Mesendoderm (in vitro differentiated cells): ENCODE data around the gene BLZF1.

Experiments
- DNase-seq: peaks from one replicate; pipeline ENCODE4 v3.0.0; 2013
- H2AK5ac ChIP-seq: 2 replicates; pipeline ENCODE4 v1.6.1; 2013; ENCODE audit warnings: low read length, inconsistent platforms
- H2BK120ac ChIP-seq: 2 replicates; pipeline ENCODE4 v1.6.1; 2013; ENCODE audit warnings: low read depth, mild to moderate bottlenecking, low read length, moderate library complexity, mixed read lengths
- H2BK15ac ChIP-seq: replicated peaks from 2 replicates; pipeline ENCODE4 v1.6.1; 2013; ENCODE audit warnings: low read depth, mild to moderate bottlenecking, moderate library complexity
- H2BK5ac ChIP-seq: 2 replicates; pipeline ENCODE4 v1.6.1; 2013; ENCODE audit warnings: low read length, inconsistent platforms
- H3K18ac ChIP-seq: 2 replicates; pipeline ENCODE4 v1.6.1; 2013; ENCODE audit warnings: mild to moderate bottlenecking, low read length, mixed read lengths
- H3K23ac ChIP-seq: one replicate; pipeline ENCODE4 v1.6.1; 2013; ENCODE audit warnings: low read length
- H3K27ac ChIP-seq: 2 replicates; pipeline ENCODE4 v1.5.1; 2013; ENCODE audit warnings: low read depth, mild to moderate bottlenecking, inconsistent platforms, low read length, moderate library complexity
- H3K27me3 ChIP-seq: 2 replicates; pipeline ENCODE4 v1.6.1; 2013; ENCODE audit warnings: low read length, control low read depth, mild to moderate bottlenecking, inconsistent platforms; ENCODE audit not compliant: insufficient read depth, poor library complexity
- H3K36me3 ChIP-seq: 2 replicates; pipeline ENCODE4 v1.6.1; 2013; ENCODE audit warnings: low read length, inconsistent platforms; ENCODE audit not compliant: control insufficient read depth, insufficient read depth
- H3K4ac ChIP-seq: one replicate; pipeline ENCODE4 v1.6.1; 2013; ENCODE audit warnings: low read depth, mild to moderate bottlenecking, low read length, moderate library complexity
- H3K4me1 ChIP-seq: 2 replicates; pipeline ENCODE4 v1.6.1; 2013; ENCODE audit warnings: low read depth, low read length, inconsistent platforms; ENCODE audit not compliant: control insufficient read depth
- H3K4me2 ChIP-seq: 2 replicates; pipeline ENCODE4 v1.6.1; 2013; ENCODE audit warnings: low read length
- H3K4me3 ChIP-seq: 2 replicates; pipeline ENCODE4 v1.5.1; 2013; ENCODE audit warnings: mild to moderate bottlenecking, low read length
- H3K56ac ChIP-seq: one replicate; pipeline ENCODE4 v1.6.1; 2013; ENCODE audit warnings: low read length
- H3K79me1 ChIP-seq: 2 replicates; pipeline ENCODE4 v1.6.1; 2013; ENCODE audit warnings: low read length, inconsistent platforms
- H3K79me2 ChIP-seq: 2 replicates; pipeline ENCODE4 v1.6.1; 2013; ENCODE audit warnings: mild to moderate bottlenecking, low read length; ENCODE audit not compliant: control insufficient read depth, insufficient read depth
- H3K9ac ChIP-seq: 2 replicates; pipeline ENCODE4 v1.6.1; 2013; ENCODE audit warnings: low read length, inconsistent platforms
- H4K5ac ChIP-seq: one replicate; pipeline ENCODE4 v1.6.1; 2013; ENCODE audit warnings: low read length
- H4K8ac ChIP-seq: one replicate; pipeline ENCODE4 v1.6.1; 2013; ENCODE audit warnings: low read depth, mild to moderate bottlenecking, control low read depth, low read length, moderate library complexity
- WGBS: extraction: QIAGEN DNeasy Blood & Tissue Kit; methylation state at CpG from one replicate; pipeline ENCODE4 v1.1.7; 2013; ENCODE audit warnings: low lambda C conversion rate, missing lambda C conversion rate; ENCODE audit not compliant: insufficient coverage; ENCODE audit errors: extremely low coverage; 5-methylcytosine and 5-hydroxymethylcytosine counted together

Gene BLZF1

DNA sequence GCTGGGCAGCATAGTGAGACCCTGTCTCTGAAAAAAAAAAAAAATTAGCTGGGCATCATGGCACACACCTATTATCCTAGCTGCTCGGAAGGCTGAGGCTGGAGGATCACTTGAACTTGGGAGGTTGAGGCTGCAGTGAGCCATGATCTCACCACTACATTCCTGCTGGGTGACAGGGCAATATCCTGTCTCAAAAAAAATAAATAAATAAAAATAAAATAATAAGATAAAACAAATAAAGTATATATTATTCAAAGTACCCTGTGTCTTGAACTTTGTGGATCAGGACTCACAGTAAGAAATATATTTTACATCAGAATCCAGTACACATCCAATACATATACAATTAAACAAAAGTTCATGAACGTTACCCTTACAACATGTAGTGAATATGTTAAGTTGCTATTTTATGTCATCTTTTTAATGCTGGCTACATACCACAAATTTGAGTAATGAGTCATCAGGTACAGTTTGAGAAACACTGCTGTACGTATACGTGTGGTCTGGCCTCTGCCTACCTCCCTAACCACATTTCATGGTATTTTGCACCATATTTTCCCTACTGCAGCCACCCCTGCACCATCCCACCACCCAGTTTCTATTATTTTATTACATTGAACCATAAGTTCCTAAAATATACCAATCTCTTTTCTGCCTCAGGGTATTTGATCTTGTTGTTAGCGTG lies 4.8 kb upstream of the BLZF1 start:
- Histone ChIP-seq H2BK120ac (no peak overlapping the region), H4K5ac (no peak overlapping the region), H3K18ac (no peak overlapping the region), H3K4me2 (no peak overlapping the region), H3K27ac (no peak overlapping the region), H3K4ac (no peak overlapping the region), H2BK5ac (no peak overlapping the region), H2BK15ac (no peak overlapping the region), H3K9ac (no peak overlapping the region), H3K79me2 (no peaks in the 10 kb centered on the region), H2AK5ac (no peak overlapping the region), H3K4me1 (no peaks in the 10 kb centered on the region), H3K36me3 (no peaks in the 10 kb centered on the region), H3K27me3 (no peaks in the 10 kb centered on the region), H3K4me3 (no peak overlapping the region), H3K56ac (no peak overlapping the region), H3K79me1 (peaks cover 3% of the 10 kb centered on the region), H3K23ac (no peak overlapping the region), H4K8ac (no peak overlapping the region)
- no peak for DNase-seq
- WGBS: no CpG with 5 or more reads among the region's 5 CpGs

DNA sequence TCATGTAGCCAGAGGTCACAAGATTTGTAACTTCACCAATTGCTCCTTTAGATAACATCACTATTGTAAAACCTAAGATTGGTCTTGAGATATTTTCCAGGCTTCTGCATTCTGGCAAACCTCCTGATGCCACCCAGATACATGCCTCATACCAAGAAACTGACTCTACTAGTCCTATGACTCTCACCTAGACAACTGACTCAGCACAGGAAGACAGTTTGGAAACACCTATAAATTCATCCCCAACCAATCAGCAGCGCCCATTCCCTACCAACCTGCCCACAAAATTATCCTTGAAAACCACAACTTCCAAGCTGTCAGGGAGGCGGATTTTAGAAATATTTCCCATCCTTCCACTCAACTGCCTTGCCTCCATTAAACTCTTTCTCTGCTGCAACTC lies 3.0 kb upstream of the BLZF1 start:
- no peak overlapping the region for H4K5ac ChIP-seq

DNA sequence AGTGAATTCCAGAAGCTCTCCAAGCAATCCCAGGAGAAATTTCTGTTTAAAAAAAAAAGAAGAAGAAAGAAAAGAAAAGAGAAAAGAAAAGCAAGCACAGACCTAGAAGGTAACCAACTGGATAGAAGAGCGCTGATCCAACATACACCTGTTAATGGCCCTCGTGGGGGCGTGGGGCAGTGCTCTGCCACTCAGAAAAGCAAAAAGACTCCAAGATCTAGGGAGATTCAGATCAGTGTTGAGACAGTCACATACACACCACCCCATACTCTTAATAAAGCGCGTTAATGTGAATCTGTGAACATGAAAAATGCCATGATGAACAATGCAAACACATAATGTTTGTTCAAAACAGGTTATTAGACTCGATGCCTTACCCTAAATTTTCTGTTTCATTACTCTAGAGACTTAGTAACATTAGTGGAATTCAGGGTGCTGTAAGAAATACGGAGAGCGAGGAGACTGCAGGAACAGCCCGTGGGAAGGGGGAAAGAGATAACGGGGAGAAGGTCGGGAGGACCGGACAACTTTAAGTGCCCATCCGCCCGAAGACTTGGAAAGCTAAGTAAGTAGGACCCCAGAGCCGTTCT lies 804 bp upstream of the BLZF1 start:
- no peak for DNase-seq
- WGBS: no CpG with 5 or more reads among the region's 15 CpGs

More for the DNA sequence above, 3.0 kb upstream of the BLZF1 start:
- Histone ChIP-seq H3K79me2 (peaks cover 2% of the 10 kb centered on the region), H3K4ac (no peak overlapping the region), H3K56ac (no peak overlapping the region), H4K8ac (no peak overlapping the region), H2BK120ac (no peak overlapping the region), H3K27me3 (no peaks in the 10 kb centered on the region), H3K9ac (no peak overlapping the region), H3K18ac (no peak overlapping the region), H2BK5ac (no peak overlapping the region), H3K79me1 (peaks cover 4% of the 10 kb centered on the region), H3K4me3 (peak overlapping the region; percentile 6), H2BK15ac (no peak overlapping the region), H3K27ac (no peak overlapping the region), H3K4me1 (no peaks in the 10 kb centered on the region), H3K23ac (no peak overlapping the region), H3K36me3 (no peaks in the 10 kb centered on the region), H2AK5ac (no peak overlapping the region), H3K4me2 (no peak overlapping the region)
- no peak for DNase-seq
- no CpG with 5 or more reads among the region's 2 CpGs for WGBS

DNA sequence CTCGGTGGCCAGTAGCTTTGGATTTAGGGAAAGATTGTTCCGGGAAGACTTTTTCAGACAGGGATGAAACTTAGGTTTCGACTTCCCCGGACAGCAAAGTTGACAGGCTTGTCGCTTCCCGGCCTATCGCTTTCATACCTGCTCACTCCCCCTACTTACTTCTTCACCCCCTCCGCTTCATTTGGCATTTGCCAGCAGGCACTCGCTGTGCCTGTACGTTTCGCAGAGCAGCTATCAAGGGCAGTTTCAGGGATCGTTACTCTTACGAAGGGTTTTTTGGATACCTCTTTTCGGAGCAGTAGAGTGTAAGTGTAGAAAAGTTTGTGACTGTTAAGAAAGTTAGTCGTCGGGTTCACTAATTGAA lies 393 bp downstream of the BLZF1 start:
- DNase-seq: no peak
- peak overlapping the region; percentile 47 for H3K4me2 ChIP-seq

More for the DNA sequence above, 804 bp upstream of the BLZF1 start:
- H3K79me1 ChIP-seq: peaks cover 4% of the 10 kb centered on the region
- H2BK15ac ChIP-seq: no peak overlapping the region
- H2BK120ac ChIP-seq: no peak overlapping the region
- no peak overlapping the region for H4K8ac ChIP-seq
- H3K4me2 ChIP-seq: peak overlapping the region; percentile 61
- peak overlapping the region; percentile 78 for H3K4me3 ChIP-seq
- no peak overlapping the region for H3K23ac ChIP-seq
- H3K79me2 ChIP-seq: peaks cover 2% of the 10 kb centered on the region
- no peaks in the 10 kb centered on the region for H3K36me3 ChIP-seq
- H3K56ac ChIP-seq: peak overlapping the region; percentile 56
- H3K9ac ChIP-seq: peak overlapping the region; percentile 55
- no peak overlapping the region for H3K27ac ChIP-seq
- H3K4me1 ChIP-seq: no peaks in the 10 kb centered on the region
- no peak overlapping the region for H3K4ac ChIP-seq
- no peak overlapping the region for H2BK5ac ChIP-seq
- H4K5ac ChIP-seq: no peak overlapping the region
- H3K18ac ChIP-seq: no peak overlapping the region
- no peak overlapping the region for H2AK5ac ChIP-seq
- no peaks in the 10 kb centered on the region for H3K27me3 ChIP-seq

DNA sequence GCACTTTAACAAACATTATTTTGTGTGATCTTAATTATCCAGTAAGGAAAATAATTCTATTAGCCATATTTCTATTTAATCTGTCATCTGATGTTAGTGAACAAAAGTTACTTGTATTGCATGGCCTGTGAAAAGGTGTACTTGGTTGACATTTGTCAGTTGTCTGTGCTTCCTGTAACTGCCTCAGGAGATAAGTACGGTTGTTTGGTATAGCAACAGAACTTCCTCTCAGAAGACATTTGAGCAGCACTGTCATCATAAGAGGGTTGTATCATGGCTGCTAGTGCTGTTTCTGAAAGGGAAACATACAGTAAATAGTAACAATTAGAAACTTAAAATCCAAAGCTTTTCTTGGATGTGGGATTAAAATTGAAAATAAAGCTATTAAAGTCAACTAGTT lies 3.4 kb downstream of the BLZF1 start:
- H4K5ac ChIP-seq: no peak overlapping the region
- no peak overlapping the region for H3K4me2 ChIP-seq
- no peak overlapping the region for H3K27ac ChIP-seq
- no peak overlapping the region for H3K4me3 ChIP-seq
- H3K79me1 ChIP-seq: peaks cover 2% of the 10 kb centered on the region
- no peaks in the 10 kb centered on the region for H3K4me1 ChIP-seq
- H2BK120ac ChIP-seq: no peak overlapping the region
- H3K4ac ChIP-seq: no peak overlapping the region
- no peak overlapping the region for H2AK5ac ChIP-seq
- no peak for DNase-seq
- no peak overlapping the region for H3K9ac ChIP-seq
- H3K27me3 ChIP-seq: no peaks in the 10 kb centered on the region
- no CpG with 5 or more reads among the region's 1 CpG for WGBS
- H3K79me2 ChIP-seq: peaks cover 2% of the 10 kb centered on the region
- no peak overlapping the region for H3K18ac ChIP-seq
- H2BK15ac ChIP-seq: no peak overlapping the region
- no peak overlapping the region for H4K8ac ChIP-seq
- H3K56ac ChIP-seq: no peak overlapping the region
- no peak overlapping the region for H3K23ac ChIP-seq
- H3K36me3 ChIP-seq: no peaks in the 10 kb centered on the region
- H2BK5ac ChIP-seq: no peak overlapping the region

More for the DNA sequence above, 393 bp downstream of the BLZF1 start:
- H2BK5ac ChIP-seq: no peak overlapping the region
- H4K8ac ChIP-seq: no peak overlapping the region
- peak overlapping the region; percentile 84 for H3K9ac ChIP-seq
- H2BK120ac ChIP-seq: no peak overlapping the region
- H3K4me1 ChIP-seq: no peaks in the 10 kb centered on the region
- no CpG with 5 or more reads among the region's 16 CpGs for WGBS
- no peaks in the 10 kb centered on the region for H3K27me3 ChIP-seq
- H3K56ac ChIP-seq: peak overlapping the region; percentile 91
- peaks cover 2% of the 10 kb centered on the region for H3K79me2 ChIP-seq
- H3K4me3 ChIP-seq: peak overlapping the region; percentile 90
- H3K79me1 ChIP-seq: peaks cover 4% of the 10 kb centered on the region
- peak overlapping the region; percentile 82 for H3K27ac ChIP-seq
- no peak overlapping the region for H4K5ac ChIP-seq
- no peaks in the 10 kb centered on the region for H3K36me3 ChIP-seq
- no peak overlapping the region for H3K18ac ChIP-seq
- no peak overlapping the region for H2AK5ac ChIP-seq
- no peak overlapping the region for H3K4ac ChIP-seq
- no peak overlapping the region for H2BK15ac ChIP-seq
- H3K23ac ChIP-seq: no peak overlapping the region

DNA sequence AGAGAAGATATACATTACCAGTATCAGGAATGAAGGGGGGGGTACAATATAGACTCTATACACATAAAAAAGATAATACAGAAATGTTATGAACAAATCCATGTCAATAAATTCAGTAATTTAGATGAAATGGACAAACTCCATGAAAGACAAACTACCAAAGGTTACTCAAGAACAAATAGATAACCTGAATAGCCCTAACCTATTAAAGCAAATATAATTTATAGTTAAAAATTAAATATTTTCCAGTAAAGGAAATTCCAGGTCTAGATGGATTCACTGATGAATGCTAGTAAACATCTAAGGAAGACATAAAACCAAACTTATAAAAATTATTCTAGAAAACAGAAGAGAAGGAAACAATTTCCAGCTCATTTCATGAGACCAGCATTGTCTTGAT lies 13.2 kb downstream of the BLZF1 start:
- Histone ChIP-seq H2BK120ac (no peak overlapping the region), H3K4ac (no peak overlapping the region), H3K23ac (no peak overlapping the region), H3K4me1 (no peaks in the 10 kb centered on the region), H3K4me2 (no peak overlapping the region), H2BK5ac (no peak overlapping the region), H3K18ac (no peak overlapping the region), H3K9ac (no peak overlapping the region), H4K5ac (no peak overlapping the region), H3K56ac (no peak overlapping the region), H3K36me3 (no peaks in the 10 kb centered on the region), H3K27me3 (no peaks in the 10 kb centered on the region), H3K27ac (no peak overlapping the region), H3K79me1 (no peaks in the 10 kb centered on the region), H4K8ac (no peak overlapping the region), H3K79me2 (no peaks in the 10 kb centered on the region), H2AK5ac (no peak overlapping the region), H2BK15ac (no peak overlapping the region), H3K4me3 (no peak overlapping the region)
- DNase-seq: no peak
